ENCODE data around the gene CCDC195.

Gene CCDC195, protein sequence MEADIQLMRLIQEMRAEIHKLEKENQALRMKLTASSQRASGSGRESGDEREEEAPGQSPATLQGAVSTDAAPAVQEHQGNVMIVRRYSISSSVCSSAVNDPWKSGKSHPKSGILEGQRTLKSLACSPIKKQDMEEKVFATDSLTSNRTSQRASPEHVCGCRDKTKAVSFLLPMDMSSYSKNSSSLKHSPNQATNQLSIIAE

DNA sequence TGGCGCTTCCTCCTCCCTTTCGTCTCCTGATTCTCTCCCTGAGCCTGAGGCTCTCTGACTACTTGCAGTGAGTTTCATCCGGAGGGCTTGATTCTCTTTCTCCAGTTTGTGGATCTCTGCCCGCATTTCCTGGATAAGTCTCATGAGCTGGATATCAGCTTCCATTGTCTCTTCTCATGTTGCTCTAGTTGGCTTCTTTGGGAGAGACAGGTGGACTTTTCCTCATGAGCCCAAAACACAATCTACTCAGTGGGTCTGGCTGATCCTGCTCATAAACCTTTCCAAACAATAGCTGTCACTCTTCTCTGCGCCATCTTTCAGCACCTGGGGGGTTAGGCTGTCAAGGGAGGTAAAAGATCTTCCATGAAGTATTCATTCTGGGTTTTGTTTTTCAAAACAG, at the start of gene CCDC195:
CCDC195 (minus strand) TSS at position 165 of the 400 bp plus-strand sequence; CDS start at position 165, 0 bp downstream.
- no peak for DNase-seq

DNA sequence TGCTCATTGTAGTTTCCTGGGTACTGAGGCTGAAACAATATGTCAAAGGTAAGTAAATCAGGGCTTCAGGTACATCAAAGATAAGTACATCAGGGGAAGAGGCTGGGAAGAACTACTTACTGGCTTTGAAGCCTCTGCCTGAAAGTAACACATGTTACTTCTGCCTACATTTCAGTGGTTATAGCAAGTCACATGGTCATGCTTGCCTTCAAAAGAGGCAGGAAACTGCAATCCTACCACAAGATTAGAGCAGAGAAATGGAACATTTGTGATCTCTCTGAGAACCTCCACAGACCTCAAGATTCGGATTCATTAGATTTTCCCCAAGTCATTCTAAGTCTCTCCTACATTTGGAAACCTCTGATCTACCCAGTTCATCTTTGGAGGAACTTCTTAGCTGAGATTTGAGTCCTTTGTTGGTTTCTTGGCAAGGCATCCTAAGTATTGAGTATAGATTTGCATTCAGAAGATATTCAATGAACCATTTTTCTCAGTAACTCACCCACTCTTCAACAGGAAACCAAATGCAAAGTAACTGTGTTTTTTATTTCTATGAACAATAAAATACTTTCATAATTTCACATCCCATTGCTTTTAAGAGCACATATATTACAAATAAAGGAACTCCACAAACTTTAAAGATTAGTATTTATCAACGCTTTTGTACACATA, 48.5 kb upstream of the CCDC195 start:
- DNase-seq, result no peak

DNA sequence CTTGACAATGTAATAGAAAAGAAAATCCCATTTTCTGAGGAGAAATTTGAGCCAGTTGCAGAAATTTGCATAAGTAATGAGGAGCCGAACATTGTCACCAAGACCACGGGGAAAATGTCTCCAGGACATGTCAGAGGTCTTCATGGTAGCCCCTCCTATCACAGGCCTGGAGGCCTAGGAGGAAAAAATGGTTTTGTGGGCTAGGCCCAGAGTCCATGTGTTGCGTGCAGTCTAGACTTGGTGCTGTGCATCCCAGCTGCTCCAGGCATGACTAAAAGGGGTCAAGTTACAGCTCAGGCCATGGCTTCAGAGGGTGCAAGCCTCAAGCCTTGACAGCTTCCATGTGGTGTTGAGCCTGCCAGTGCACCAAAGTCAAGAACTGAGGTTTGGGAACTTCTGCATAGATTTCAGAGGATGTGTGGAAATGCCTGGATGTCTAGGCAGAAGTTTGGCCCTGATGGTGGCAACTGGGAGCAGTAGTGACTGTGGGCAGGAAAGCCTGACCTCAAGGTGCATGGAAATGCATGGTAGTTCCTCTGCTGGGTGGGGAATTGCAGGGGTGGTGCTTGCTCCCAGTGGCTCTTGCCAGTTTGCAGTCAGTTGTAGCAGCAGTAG, 41.9 kb upstream of the CCDC195 start:
- no peak for DNase-seq

DNA sequence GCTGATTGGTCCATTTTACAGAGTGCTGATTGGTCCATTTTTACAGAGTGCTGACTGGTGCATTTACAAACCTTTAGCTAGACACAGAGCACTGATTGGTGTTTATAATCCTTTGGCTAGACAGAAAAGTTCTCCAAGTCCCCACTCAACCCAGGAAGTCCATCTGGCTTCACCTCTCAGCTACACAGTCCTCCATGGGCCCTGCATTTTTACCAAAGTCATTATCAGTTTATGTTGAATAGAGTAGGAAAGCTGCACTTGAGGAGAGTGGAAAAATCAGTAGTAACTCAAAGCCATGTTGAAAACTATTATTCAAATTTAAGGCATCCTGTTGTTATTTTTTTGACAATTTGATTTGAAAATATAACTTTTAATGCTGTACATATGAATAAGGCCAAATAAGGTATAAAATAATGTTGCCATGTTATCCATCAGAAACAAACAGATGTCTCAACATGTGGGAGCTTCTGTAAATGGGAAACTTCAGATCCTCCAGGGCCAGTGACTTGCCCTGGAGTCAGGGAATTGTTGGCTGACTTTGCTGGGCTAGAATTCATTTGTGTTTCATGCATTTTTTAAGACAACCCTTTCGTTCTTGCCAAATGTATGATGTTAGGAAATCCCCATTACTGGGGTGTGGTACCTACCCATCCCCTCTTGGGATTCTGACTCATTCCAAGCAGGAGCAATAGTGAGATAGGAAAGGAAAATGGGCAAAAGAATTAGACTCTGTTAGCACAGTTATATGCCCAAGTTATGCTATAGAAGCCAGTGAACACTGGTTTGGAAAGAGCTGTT, 37.8 kb upstream of the CCDC195 start:
- DNase-seq, result no peak

DNA sequence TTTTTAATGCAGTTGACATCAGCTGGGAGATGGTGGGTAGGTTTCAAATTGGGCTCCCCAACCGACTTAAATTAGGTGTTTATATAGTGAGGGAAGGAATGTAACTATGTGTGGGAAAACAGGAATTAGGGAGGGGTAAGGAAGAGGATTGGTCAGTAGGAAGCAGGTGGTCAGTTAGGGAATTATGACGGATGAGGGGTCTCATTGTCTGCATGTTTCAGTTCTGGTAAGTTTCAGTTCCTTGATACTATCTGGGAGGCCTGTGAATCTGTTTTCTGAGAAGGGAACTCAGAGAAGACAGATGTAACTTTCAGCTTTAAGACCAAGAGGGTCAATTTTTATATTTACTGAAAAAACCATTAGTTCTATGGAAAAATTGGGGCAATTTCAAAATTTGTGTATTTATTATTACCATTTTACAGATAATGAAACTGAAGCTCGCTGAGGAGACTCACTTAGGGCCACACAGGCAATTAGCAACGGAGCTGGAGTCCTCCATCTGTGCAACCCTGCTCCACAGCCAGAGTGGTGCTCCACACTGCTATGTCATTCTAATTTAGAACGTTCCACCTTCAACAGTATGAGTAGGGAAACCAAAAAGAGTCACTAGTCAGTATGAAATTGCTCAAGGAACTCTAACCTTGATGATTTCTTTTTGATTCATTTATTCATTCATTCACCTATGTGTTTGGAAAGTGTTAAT, 36.0 kb upstream of the CCDC195 start:
- DNase-seq, result no peak

DNA sequence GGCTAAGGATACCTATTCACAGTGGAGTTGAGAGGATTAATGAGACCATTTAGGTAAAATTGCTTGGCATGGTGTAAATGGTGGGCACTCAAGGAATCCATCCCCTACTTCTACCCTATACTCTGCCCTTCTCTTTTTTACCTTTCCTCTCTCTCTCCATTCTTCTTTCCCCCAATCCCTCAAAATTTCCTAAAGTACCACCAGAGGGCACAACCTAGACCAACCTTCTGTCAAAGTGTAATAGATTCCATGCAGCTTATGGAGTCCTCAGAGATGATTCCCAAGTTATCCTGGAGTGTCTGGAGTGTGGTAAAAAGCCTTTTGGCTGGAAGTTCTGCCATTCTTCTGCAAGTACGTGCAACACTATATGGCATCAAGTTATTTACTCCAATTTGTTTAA, 33.0 kb upstream of the CCDC195 start:
- DNase-seq, result no peak

DNA sequence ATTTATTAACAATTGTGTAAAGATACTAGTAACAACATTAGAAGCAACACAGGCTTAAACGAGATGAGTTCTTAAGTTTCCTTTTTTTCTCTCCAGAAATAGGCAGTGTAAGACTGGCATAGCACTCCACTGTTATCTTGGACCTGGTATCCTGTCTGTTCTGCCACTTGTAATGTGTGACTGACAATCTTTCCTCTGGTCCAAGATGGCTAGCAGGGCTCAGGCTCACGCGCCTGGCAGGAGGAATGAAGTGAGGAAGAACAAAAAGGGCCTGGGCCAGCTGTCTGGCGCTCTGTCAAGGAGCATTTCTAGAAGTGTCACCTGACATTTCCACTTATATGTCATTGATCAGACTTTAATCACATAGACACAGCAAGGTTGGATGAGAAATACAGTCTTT, 31.6 kb upstream of the CCDC195 start:
- no peak for DNase-seq

DNA sequence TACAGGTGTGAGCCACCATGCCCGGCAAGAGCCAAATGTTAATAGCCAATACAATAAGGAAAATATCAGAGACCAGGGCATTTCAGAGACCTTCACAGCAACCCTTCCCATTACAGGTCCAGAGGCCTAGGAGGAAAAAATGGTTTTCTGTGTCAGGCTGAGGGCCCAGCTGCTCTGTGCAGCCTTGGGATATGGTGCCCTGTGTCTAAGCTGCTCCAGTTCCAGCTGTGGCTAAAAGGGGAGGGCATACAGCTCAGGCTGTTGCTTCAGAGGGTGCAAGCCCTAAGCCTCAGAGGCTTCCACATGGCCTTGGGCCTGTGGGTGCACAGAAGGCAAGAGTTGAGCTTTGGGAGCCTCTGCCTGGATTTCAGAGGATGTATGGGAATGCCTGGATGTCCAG, 20.1 kb upstream of the CCDC195 start:
- DNase-seq, result no peak

DNA sequence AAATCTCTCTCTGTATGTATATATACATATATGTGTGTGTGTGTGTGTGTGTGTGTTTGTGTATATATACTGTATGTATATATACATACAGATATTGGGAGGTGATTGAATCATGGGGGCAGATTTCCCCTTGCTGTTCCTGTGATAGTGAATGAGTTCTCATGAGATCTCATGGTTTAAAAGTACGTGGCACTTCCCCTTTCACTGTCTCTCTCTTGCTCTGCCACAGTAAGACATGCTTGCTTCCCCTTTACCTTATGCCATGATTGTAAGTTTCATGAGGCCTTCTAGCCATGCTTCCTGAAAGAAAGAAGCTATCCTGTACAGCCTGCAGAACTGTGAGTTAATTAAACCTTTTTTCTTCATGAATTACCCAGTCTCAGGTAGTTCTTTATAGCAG, 18.8 kb upstream of the CCDC195 start:
- DNase-seq, result no peak

DNA sequence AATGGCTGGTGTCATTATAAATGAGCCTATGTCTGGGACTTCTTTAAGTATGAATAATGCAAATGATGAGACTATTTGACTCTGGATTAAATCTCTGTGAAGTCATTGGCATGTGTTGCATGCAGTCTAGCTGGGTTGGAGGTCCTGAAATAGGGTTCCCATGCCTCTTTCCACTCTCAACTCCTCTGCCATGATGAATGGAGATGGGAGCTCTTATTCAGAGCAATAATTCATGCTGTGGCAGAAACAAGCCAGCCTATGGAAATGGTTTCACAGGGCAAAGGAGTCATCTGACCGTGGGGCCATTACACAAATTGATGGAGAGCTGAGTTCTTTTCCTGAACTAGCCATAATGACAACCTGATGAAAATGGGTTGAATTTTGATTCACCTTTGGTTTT, 15.5 kb upstream of the CCDC195 start:
- DNase-seq, result no peak

DNA sequence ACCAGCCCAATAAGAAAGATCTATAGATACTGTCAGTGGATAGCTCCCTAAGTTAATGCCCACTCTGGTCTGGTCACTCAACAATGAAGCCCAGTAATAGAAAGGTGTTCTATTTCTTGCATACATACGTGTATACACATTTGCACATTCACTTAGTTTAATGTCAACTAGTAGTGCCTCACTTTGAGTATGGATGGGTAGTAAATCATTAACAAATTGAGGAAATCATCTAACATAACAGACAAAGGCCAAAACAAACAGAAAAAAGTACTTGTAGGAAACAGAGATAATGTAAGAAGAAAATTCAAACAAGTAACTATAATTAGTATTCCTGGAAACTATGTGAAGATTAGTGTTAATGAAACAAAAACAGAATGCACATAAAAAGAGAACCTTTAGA, 13.3 kb upstream of the CCDC195 start:
- no peak for DNase-seq

DNA sequence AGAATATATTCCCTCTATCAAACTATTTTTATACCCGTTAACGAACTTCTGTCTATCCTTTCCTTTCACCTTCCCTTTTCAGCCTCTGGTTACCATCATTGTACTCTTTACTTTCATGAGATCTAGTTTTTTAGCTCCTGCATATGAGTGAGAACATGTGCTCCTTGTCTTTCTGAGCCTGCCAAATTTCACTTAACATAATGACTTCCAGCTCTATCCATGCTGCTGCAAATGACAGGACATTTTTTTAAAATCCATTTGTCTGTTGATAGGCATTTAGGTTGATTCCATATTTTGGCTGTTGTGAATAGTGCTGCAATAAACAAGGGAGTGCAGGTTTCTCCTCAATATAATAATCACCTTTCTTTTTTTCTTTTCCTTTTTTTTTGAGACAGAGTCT, 8.2 kb upstream of the CCDC195 start:
- no peak for DNase-seq

DNA sequence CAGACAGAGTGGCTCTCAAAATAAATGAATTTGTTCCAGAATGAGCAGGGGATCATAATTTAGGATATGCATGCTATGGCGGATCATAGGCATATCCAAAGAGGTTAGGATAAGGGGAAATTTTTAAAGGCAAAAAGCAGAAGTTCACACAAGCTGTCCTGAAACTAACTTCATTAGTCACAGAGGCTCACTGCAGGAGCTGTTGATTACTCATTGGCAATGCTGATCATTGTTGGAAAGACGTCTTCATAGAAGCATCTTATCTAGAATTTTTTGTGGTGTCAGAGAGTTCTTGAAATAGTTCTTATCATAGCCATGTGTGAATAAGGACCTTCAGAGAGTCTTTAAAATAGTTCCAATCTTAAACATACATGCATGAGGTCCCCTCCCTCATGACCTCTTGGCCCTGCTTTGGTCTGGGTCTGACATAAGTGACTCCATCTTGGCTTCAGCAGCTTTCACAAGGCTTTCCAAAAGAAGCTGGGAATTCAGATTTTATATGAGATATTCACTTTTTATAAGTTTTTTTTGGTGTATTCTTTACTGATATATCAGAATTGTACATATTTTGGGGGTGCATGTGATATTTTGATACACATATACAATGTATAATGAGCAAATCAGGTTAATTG, 7.5 kb upstream of the CCDC195 start:
- no peak for DNase-seq

DNA sequence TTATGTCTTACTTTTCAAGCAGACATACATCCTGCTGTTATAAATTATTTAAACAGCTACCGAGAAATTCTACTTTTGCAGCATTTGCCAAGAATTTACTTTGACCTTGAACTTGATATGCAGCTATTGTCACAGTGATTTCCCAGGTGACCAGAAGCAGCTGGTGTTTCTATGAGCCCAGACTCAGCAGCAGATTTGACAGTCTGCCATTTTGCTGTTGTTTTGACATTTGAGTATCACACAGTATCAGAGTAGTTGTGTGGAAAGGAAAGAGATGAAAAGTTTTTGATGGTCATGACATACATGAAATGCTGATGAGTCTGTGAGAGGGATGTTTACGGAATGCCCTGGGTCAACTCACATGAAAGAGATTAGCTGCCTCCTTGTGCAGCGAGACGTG, 6.6 kb upstream of the CCDC195 start:
- no peak for DNase-seq

DNA sequence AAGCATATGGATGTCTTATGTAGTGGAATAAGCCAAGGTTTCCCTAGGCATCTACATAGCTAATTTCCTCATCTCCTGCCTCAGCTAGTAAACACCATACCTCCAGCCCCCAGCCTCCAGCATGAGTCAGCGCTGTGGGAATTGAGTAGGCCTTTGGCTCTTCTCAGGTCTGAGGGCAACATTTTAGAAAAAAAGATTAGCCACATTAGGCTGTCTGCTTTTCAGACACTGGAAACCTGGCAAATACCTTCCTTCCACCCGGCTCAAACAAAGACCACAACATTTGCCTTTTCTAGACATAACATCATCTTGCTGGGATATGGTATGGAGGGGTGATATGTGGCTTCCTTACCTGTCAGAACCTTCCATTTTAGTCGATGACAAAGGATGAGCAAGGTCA, 6.1 kb upstream of the CCDC195 start:
- DNase-seq, result no peak

DNA sequence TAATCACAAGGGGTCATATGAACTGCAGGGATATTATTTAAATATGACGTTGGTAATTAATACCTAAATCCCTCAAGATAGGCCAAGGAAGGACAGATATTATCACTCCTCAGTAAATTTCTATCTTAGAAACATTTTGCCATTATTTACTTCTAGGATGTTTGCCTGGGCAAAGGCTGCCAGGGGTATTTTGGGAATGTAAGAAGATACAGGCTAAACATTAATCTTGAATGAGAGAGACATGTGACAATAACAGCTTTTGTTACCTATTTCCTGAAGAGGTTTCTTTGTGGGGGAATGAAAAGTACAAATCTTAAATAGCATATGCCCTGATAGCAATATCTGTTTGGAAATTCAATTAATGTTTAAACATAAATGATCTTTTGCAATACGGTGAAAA, 756 bp upstream of the CCDC195 start:
- no peak for DNase-seq

DNA sequence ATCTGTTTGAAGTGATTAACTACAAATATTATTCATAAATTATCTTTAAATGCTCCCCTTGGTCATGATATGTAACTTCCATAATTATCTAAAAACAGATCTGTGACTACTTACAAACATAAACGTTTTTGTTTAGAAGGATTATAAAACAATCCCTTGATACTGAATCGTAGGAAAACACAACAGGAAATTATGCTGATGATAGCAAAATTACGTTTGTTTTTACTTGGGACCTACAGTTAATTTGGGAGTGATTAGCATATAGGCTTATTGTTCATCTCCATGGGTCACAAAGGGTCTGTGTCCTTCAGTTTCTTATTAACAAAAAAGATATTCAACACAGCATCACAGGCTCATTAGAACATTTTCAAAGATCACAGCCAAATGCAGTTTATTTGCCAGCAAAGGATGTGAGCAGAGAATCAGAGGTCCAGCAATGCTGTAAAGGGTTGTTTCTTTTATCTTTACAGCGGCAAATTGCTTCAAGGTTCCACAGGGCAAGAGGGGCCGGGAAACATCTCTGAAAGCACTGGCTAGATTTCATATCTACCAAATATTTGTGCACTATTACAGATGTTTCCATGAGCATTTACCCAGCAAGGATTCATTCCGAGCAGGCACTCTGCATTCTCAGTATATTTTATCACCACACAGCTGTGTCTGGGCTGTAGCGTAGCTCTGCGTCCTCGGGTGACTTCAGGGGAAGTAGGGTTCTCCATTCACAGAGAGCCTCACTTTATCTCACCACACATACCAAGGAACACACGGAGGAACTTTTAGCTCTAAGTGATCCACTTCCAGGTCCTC, 4.1 kb downstream of the CCDC195 start:
- DNase-seq, result no peak

DNA sequence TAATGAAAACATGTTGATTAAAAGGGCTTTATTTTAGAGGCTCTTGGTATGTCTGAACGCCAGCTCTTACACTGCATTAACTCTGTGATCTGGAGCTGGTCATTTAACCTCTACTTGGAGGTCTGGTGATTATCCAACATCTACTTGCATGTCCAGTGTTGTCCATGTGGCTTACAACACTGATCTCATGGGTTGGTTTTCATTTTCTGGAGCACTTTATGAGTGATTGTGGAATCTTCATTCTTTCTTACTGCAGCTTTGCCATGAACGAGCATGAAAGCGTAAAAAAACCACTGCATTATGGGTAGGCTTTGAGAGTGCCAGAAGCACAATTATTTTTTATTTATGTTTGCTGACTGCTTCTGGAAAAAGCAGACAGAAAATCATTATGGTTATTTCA, 4.8 kb downstream of the CCDC195 start:
- no peak for DNase-seq

DNA sequence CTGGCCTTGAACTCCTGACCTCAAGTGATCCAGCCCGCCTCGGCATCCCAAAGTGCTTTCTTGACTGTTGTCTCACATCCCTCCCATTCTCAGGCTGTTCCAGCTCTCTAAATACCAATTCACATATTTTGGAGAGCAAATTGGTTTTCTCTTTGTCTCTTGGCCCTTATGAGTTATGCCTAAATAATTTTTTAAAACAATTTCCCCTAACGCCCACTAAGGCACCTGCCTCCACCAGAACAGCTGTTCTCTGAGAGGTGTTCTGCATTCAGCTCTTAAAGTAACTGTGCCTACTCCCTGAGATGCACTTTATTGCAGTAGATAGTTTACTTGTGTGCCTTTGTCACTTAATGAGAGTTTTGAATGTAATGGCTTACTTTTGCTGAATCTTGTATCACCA, 6.9 kb downstream of the CCDC195 start:
- DNase-seq, result no peak

DNA sequence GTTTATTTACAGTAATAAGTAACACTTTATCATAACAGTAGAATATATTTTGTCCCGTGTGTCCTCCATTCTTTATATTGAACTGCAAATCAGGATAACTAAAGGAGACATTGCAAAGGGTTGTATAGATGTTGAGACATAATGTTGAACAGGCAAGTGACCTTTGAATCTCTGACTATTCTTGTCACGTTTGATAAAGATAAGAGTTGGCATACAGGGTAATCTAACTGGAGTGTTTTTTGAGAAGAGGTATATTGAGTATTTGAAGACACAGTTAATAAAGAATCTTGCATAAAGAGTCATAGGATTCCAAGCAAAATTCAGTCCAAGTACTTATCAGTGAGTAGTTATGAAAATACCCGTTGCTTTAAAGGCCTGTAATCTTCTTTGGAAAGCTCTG, 21.7 kb downstream of the CCDC195 start:
- no peak for DNase-seq

DNA sequence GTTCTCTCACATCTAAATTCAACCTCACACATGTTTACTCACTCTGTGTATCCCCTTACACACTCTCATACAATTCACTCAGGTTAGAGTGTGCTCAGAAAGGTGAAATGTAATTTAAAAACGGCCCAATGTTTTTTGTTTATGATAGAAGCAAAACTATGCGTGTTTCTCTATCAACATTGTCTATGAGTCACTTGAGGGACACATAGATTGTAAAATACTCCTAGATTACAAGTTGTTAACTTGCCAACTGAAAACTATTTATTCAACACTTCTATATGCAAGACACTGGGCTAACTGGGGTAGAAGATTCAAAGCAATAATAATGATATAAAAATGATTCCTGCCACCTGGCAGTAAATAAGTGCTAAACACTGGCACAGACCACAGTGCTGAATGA, 24.6 kb downstream of the CCDC195 start:
- no peak for DNase-seq

DNA sequence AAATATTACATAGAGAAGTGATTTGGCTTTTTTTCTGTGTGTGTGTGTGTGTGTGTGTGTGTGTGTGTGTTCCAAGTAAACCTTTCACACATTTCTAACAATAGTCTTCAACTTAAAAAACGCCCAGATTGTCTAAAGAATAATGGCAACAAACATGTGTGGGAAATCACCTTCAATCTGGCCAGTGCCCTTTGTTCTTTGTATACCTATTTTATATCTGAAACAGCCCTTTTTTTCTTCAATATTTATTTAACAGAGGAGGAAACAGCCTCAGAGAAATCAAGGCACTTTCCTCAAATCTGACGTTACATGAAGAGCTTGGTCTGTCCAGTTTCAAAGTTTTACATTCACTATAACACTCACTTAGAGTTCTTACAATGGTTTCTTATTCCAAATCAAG, 25.3 kb downstream of the CCDC195 start:
- no peak for DNase-seq

Data from activated CD4-positive, alpha-beta T cell treated with anti-CD3 and anti-CD28 coated beads, Interleukin-2, Interleukin-6, amounts not matched to agents 100 ng/mL and 50 ng/mL, durations not matched to agents 16 hours and 8 hours (primary cell).